Measurements from ENCODE around the gene ELF1. TPM values are rescaled to one million over a fixed set of nuclear protein-coding genes. Genes with fewer than 3 reads are reported as not detected.

Gene ELF1
- total and polyA plus RNA-seq, 2 of the 8 experiments (the other 6 are each of a cell fraction or from before 2014, with no cell fraction given), result 5.6 to 18.2 TPM

DNA sequence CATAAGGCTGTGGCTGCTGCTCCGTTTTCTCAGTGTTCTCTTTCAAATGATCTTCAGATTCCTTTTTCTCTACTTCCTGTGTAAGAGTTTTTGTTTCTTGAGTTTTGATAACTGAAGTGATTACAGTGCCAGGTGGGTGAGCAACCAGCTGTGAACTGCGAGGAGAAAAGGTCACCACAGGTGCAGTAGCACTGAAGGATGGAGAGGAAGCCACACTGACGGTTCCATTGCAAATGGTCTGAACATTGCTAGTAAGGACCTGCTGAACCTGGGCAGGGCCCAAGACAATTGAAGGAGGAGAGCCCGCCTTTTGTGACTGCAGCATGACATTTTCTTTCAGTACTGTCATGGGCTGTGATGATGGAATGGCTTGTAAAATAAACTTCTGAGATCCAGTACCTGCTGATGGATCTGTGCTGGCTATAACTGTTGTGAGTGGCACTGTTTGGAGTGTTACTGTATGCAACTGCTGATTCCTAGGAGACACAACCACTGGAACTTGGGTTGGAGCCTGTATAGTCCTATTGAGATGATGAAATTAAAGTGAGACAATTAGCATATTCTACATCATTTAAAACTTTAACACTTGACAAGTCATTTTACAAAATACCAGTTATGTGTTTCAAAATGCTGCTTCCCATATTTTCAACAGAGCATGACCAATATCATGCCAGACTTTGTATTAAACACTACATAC lies 85.5 kb downstream of the ELF1 start (continued):
- TF ChIP-seq MAFK (IDR thresholded peaks at IDR 0.05; ENCODE audit: low read depth, low read length), result no peak
- TF ChIP-seq, protein P1, sequence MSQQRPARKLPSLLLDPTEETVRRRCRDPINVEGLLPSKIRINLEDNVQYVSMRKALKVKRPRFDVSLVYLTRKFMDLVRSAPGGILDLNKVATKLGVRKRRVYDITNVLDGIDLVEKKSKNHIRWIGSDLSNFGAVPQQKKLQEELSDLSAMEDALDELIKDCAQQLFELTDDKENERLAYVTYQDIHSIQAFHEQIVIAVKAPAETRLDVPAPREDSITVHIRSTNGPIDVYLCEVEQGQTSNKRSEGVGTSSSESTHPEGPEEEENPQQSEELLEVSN (IDR thresholded peaks at IDR 0.05), result no peak
- TF ChIP-seq CHD1 (IDR thresholded peaks at IDR 0.05; ENCODE audit: low read depth, low read length), result no peak
- no peak for TF ChIP-seq EZH2 (IDR thresholded peaks at IDR 0.05; ENCODE audit: low read depth, low read length, severe bottlenecking)
